Activated CD4-positive, alpha-beta T cell treated with anti-CD3 and anti-CD28 coated beads, Interleukin-2, amount 50 U/mL, for 4 hours (primary cell): ENCODE data around the gene HPSE2.
A peak's percentile ranks its signal among the peaks of the same experiment; 100 is the strongest.

Experiments
- DNase-seq, 2 experiments: peaks; one replicate each; pipeline ENCODE4 v3.0.0-alpha.2; 2020

The HPSE2 gene

DNA sequence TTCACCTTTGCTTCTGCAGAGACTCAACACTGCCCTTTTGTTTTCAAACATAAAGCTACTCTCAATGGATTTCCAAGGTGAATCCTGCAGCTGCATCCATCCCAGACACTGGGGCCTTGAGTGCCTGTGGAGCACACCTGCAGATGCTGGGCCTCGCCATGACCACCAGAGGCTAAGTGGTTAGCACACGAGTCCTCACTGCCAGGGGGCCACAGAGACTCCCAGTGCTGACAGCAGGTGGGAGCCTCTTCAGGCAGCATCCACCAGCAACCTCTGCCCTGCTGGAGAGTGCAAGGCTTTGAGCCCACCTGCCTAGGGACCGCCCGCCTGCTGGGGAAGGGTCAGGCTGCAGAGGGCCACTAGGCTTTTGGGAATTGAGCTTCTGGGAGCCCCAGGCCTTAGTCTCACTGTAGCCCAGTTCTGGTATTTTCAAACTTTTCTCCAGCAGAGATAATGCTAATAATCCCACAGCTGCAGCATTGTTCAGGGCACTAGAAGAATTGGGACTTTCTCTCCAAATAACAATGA, 779.5 kb downstream of the HPSE2 start:
- DNase-seq, result no peak

DNA sequence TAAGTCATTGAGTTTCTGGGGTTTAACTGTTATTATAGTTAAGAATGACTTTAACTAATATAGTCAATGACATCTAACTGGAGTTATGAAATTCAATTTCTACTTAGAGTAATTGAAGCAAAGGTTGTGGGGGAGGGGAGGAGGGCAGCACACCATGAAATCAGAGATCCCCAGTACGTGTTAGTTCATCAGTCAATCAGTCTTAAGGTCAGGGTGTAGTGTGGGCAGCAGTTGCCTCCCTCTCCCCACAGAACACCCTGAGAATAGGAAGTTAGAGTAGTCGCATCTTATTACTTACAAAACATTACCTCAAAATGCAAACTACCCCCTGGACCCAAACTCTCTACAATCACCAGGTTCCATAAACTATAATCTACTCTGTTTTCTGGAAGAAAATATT, 781.9 kb downstream of the HPSE2 start:
- no peak for DNase-seq

DNA sequence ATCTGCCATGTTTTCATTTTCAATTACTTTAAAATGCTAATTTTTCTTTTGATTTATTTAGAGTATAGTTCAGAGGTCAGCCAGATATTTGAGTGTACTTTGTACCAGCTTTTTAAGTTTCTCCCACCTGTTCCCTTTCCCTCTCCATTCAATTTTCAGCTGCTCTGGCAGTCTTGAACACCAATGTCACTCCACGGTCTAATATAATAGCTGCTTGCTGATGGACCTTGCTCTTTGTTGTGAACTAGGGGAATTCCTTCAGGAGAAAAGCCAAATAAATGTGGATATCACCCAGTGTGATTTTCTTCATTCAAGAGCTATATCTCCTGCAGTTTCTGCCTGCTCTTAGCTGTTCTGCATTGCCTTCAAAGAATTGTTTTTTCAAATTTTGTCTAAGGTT, 785.0 kb downstream of the HPSE2 start:
- DNase-seq, result no peak

DNA sequence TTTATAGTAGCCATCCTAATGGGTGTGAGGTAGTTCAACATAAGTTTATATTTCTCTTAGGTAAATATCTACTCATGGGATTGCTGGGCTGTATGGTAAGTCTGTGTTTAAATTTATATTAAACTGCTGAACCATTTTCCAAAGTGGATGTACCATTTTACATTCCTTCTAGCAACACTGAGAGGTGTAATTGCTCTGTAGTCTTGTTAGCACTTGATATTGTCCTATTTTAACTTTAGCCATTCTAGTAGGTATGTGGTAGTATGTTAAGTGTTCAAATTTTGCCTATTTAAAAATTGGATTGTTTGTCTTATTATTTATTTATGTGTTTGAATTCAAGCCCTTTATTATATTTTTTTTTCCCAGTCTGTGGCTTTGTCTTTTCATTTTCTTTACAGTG, 786.4 kb downstream of the HPSE2 start:
- DNase-seq, result no peak

DNA sequence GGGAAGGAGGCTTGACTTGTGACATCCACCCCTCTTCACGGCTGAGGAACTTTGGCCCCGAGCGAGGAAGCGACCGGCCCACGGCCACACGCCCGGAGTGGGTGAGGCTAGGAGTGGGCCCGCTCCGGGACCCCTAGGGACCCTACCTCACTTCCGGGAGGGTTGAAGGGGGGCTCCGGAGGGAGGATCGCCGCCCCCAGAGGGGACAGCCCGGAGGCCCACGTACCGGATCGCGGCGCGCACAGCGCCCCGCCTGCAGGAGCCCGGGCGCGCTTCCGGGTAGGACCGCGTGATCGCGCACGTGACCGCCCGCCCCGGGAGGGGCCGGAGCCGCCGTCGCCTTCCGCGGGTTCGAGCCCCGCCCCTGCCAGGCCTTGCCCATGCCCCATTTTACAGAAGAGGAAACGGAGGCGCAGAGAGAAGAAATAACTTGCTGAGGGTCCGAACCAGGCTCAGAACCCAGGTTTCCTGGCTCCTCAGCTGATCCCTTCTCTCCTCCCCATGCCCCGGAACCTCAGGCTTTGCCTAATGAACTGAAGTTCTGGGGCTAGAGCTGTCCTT, 788.9 kb downstream of the HPSE2 start, which contains the start of gene HPS1:
TSS of gene HPS1 (minus strand) at position 275 of the 561 bp plus-strand sequence. CDS start 3,695 bp downstream, outside the sequence.
- DNase-seq, result peak; percentile 71 to 75

DNA sequence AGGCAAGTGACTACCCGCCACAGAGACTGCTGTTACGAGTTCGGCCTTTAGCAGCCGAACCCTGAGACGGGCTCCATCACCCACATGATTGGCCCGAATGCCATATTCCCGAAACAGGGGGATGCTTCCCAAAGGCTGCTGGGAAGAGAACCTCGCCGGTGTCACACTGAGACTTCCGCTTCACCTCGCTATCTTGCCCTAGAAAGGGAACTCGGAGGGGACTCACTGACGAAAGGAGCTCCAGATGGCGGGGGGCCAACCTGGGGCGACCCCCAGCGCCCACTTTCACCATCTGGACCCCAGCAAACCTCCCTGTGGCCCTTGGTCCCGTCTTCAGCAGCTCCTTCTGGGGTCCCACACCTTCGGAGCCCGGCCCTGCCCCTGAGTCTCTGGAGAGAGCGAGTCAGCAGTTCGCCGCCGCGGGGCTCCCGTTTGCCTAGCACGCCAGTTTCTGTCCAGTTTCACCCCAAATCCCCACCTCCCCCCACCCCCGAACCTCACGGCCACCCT, 789.4 kb downstream of the HPSE2 start:
- peak; percentile 15 to 16 for DNase-seq

DNA sequence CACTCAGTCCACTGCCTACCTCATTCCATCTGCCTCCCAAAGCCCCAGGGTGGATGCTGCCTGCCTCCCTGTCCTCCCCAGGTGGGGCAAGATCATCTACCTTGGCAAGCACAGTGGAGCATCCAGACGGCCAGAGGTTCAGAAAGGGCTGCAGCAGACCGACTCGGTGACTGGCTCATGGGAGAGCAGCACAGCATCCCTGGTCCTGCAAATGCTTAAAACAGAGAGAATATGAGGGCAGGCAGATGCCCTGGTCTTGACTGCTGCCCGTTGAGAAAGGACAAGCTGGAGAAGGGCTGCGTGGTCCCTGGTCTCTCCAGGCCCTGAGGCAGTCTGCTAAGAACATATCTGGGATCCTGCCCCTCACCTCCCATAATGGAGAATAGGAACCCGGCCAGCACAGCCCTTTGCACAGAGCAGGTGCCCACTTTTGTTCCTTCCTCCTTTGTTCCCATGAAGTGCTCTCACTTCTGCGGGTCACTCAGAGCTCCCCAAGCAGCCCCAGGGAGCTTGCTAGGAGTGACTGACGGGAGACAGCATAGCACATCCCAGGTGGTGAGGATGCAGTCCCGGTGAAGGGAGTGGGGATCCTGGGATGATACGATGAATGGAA, 790.3 kb downstream of the HPSE2 start:
- no peak for DNase-seq

DNA sequence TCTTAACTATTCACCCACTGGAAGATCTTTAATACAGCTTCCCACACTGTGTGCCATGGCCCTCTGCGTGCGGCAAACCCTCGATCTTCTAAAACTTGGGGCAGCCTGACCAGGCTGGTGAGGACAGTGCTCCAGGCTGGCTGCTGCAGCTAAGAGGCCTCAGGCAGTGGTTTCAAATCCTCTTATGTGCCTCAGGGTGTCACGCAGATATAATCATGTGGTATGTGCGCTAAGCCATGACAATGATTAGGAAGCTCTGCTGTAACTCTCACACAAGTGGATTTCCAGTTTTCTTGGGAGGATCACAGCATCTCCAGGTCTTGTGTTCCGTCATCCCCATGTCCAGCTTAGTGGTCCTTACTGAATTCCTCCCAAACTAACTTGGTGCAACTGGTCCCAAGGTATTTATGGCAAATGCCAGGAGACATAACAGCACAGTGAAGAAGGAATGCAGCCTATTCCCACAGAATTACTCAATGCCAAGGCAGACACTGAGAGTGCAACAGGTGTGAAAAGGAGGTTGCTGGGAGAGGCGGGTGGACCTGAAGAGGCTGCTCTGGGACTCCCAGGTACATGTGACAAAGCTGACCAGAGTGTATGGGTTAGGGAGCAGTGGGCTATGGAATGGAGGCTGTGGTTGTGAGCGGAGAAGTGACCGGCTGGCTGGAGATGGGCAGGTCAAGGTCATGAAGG, 791.2 kb downstream of the HPSE2 start:
- no peak for DNase-seq

DNA sequence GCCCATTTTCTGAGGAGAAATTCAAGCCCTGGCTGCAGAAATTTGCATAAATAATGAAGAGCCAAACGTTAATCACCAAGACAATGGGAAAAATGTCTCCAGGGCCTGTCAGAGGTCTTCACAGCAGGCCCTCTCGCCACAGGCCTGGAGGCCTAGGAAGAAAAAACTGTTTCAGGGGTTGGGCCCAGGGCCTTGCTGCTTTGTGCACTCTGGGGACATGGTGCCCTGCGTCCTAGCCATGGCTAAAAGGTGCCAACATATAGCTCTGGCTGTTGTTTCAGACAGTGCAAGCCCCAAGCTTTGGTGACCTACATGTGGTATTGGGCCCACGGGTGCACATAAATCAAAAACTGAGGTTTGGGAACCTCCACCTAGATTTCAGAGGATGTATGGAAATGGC, 796.9 kb downstream of the HPSE2 start:
- no peak for DNase-seq

DNA sequence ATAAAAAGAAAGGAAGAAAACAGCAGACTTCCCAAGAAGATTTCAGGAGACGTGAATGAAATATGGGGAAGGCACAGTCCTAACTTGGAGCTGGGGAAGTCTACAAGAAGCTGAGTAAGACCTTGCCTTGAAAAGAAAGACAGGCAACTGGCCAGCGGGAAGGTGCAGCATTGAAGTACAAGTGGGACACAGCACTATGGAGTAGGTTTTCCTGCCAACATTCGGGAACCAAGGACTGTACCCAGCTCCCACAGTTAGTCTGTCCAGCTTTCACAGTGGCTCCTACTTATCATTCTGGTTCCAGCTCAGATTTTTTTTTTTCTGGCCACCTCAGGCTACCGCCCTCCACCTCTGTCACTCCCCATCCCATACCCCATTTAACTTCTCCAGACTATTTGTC, 798.9 kb downstream of the HPSE2 start:
- no peak for DNase-seq

DNA sequence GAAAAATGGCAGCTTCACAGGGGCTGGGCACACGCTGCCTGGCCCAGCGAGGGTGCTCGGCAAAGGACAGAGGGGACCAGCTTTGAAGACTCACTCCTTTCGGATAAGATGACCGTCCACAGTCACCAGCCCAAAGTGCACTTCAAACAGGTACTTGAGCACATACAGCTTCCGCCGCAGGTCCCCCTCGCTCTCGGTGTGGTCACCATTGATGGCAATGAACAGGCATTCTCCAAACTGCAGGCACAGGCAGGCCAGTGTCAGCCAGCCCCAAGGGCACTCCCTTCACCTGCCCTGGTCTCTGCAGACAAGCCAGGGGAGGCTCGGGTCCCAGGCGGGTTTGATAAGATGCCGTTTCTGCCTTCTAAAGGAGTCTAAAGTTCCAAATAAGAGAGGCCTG, 800.5 kb downstream of the HPSE2 start:
- DNase-seq, result no peak

DNA sequence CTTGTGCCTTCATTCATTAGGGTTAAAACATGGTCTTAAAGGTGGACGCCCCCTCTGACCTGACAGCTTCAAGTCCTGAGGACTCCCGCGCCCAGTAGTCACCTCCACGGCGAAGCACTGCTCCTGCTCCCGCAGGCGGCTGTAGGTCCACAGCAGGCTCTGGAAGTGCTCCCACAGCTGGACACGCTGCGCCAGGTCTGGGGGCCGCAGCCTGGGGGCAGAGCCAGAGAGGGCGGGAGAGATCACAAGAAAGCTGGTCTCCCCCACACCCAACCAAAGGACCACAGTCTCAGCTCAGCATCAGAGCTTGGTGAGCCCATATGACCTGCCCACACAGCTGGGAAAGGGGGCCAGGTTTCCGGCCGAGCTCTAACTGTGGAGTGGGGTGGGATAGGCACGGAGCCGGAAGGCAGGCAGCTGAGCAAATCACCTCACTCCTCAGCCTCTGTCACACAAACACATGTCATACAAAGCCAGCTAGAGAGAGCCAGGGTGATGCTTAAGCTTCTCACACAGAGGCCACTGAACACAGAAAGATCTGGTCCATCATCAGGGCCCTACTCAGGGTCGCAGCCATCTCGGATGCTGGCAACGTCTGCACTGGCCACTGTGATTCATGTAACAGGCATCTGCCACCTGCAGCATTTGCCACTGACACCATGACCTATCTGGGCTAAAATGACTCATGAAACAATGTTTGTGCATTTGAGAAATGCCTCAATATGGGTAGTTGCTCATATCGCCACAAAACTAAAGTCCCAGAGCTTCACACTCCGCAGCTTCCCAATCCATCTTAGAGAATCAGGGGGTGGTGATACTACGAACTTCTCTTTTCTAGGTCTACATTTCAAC, 801.5 kb downstream of the HPSE2 start:
- no peak for DNase-seq

DNA sequence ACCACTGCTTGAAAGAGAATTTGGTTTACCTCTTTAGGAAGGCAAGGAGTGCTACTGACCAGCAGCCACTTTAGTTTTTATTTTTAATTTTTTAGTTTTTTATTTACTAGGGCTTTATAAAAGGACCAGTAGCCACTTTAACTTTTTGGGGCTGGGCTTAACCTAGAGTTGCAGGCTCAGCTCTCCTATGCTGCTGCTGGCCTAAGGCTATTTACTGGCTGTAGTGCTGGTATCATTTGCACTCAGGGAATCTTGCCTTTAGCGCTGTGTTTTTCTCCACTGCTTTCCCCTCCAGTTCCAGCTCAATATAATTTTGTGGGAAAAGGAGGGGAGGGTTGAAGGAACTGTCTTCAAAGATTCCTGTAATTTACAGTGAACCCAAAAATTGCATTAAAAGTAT, 802.3 kb downstream of the HPSE2 start:
- DNase-seq, result no peak

DNA sequence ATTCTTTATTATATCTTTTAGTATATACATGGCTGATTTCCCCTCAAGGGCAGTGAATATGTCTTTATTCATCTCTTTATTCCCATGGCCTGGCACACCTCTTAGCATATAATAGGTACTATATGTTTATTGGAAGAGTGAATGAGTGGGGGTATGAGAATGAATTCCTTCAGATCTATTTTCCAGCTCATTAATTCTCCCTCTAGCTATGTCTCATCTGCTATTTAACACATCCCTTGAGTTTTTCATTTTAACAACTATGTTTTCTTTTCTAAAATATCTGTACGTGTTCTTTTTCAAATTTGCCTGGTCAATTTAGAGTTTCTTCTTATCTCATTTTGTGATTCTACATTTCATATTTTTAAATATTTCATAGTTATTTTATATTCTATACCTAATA, 803.3 kb downstream of the HPSE2 start:
- no peak for DNase-seq

DNA sequence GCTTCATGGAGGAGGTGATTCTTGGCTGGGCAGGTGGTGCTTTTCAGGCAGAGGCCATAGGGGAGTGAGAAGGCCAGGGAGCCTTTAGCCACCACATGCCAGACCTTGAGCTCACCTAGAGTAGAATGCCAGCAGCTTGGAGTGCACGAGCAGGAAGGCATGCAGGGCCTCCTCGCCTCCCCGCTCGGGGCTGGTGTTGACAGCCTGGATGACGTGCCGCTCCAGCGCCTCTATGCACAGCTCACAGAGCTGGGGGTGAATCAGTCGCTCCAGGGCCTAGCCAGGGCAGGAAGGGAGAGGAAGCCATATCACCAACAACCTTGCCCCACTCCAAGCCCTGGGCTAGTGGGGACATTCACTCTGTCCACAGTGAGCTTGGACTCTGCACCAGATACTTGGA, 804.6 kb downstream of the HPSE2 start:
- DNase-seq, result no peak

DNA sequence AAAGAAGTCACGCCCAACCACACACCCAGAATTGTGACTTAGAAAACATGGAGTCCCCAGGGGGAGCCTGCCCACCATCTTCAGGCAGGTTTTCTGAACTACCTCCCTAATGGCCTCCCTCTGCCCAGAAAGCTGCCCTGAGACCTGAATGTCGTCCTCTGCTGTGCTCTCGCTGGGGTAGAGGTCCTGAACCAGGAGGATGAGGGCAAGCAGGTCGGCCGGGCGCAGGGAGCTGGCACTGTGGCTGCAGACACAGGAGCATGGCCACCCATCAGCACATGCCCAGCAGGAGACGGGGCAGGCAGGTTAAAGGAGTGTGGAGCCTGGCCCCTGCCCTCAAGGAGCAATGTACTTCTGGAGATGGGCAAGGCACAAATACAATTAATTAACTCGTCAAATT, 805.2 kb downstream of the HPSE2 start:
- no peak for DNase-seq

DNA sequence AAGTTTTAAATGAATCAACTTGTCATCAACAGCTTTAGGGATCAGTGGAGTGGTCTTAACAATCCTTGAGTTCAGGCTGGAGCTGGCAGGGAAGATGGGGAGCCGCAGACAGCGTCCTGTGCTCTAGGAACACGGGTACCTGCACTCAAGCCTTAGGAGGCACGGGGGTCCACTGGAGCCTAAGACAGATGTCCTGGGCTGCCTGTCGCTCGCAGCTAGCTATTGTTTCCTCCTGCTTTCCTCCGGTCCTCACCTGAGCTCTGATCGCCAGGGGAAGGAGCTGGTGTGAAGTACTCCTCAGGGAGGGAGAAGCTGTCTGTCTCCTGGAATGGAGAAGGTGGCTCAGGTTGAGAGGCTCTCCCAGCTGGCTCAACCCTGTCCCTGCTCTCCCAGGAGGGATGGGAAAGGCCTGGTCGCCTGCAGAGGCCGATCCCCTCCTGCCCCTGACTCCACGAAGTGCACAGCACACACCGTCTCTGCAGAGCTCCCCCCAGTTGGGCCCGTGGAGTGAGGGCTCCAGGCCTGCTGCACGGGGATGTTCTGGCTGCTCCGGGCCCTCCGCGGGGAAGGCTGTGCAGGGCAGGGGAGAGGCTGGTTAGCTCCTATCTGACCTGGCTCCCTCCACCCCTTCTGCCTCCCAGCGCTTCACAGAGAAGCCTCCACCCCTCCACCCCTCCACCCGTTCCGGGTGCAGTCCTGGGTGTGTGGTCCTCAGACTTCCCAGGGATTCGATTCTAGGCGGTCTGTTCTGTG, 806.2 kb downstream of the HPSE2 start:
- no peak for DNase-seq

DNA sequence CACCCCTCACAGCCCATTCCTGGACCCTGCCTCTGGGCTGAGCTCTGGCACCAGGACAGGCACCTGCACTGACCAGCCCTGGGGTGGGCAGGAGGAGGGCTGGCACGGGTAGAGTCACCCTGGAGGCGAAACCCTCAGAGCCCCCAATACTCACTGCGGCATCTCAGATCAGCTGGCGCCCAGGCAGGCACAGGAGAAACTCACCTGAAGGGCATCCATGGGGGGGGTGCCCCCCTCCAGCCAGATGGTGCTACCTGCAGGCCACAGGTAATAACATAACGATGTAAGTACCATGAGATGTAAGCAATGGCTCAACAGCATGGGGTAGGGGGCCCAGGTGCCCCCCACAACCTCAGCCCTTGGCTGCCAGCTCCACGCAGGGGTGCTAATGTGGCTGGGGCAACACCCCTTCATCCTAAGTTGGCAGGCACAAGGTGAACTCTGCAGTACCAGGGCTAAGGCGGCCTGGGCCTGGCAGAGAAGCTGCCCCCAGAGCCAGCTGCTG, 808.6 kb downstream of the HPSE2 start:
- DNase-seq, result no peak

DNA sequence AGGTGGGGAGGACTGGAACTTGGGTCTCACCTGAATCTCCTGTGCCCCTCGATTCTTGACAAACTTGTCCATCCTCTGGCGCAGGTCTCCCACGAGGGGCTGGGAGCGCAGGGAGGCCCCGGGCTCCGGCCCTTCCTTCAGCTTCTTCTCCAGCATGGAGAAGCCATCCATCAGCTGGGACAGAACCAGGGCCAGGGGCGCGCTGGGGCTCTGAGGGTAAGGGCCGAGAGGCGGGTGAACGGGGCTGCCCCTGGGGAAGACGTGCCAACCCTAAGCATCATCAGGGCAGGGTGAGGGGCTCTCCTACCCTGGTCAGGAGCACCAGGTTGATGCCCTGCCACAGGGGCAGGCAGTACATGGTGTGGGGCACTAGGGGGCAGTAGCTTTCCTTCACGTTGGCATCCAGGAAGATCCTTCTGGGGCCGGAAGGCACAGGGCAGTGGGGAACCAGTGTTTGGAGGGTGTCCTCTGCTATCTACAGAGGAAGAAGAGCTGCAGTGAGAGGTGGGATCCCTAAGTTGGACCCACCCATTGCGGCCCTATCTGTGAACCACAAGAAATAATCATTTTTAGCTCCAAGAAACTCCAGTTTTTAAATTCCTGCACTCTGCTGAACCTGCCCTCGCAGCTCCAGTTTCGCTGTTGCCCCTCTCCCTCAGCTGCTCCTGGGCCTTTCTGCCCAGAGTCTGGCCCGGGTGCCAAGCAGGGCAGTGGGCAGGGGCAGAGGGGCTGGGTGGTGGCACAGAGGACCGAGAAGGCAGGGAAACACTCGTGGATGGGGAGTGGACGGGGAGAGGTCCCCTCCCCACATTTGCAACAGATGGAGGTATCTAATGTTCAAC, 809.9 kb downstream of the HPSE2 start:
- peak; percentile 13 to 42 for DNase-seq

DNA sequence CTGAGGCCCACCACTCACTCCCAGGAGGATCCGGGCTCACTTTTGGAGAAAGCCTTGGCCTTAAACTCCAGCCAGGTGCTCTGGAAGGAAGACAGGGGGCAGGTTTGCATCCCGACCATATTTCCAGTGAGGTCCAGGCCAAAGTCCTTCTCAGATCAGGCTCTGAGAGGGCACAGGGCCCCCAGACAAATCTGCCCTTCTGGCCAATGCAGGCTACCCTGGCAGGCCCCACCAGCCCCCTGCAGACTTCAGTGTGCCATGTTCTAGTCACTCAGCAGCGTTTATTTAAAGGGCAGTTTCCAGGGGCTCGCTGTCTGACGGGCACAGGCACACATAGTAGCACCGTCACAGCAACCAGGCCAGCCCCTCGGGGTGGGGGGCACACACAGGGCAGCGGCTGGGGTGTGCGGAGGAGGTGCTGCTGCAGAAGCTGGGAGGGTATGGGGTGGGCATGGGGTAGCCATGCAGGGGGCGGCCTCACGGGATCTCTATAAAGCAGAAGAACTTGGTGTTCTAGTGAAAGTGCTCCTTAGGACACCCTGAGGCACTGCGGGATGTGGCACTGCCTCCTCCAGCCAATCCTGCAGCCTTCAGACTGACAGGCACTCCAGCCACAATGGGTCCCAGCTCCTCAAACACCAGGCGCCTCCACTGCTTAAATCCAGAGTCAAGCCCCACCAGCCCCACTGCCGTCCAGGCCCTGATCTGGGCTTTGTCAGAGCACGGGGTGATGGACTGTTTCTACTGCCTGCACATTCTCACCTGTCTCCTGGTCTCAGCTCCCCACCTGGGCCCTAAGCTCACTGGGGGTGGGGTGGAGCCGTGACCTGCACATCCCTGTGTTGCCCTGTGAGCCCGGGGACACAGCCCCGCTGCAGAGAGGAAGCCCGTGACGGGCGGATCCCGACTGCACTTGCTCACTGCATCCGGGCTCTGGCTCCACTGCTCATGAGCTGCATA, 811.1 kb downstream of the HPSE2 start:
- DNase-seq, result no peak
